H1 (cell line): ENCODE data around the gene LMNB1. TPM values are rescaled to one million over a fixed set of nuclear protein-coding genes. Genes with fewer than 3 reads are reported as not detected.

Experiments
- CTCF ChIA-PET: fragments of 300-600 bp; sonication (Branson Sonifier 250); formaldehyde crosslinking; loops from one replicate; lab custom pipeline; 2021; ENCODE audit not compliant: partially characterized antibody; lab: Charles Lee
- POLR2A ChIA-PET: fragments of 300-600 bp; sonication (Branson Sonifier 250); formaldehyde crosslinking; loops from one replicate; lab custom pipeline; 2021; ENCODE audit warnings: inconsistent platforms; ENCODE audit not compliant: partially characterized antibody; lab: Charles Lee
- DNase-seq, 2 experiments: peaks; one replicate each; pipeline versions ENCODE4 v3.0.0 to v3.0.0-alpha.2; 2010 to 2022; ENCODE audit warnings: low spot score in 2 of 2, low read depth in 1 of 2, mixed read lengths in 1 of 2
- FAIRE-seq: peaks from 2 replicates; lab custom pipeline; 2011; peaks lifted over from hg19 to GRCh38; lab: Jason Lieb, UNC
- H2AFZ ChIP-seq: 2 replicates; pipeline ENCODE4 v1.8.1; 2012; ENCODE audit warnings: low read length, inconsistent platforms
- H2AK5ac ChIP-seq: 2 replicates; pipeline ENCODE4 v1.6.1; 2013; ENCODE audit warnings: low read depth, low read length
- H2BK120ac ChIP-seq: replicated peaks from 2 replicates; pipeline ENCODE3; 2013; ENCODE audit warnings: low read depth, low read length, inconsistent platforms
- H2BK12ac ChIP-seq: 2 replicates; pipeline ENCODE4 v1.6.1; 2013; ENCODE audit warnings: low read depth, low read length
- H2BK15ac ChIP-seq: 2 replicates; pipeline ENCODE4 v1.6.1; 2013; ENCODE audit warnings: low read length
- H2BK20ac ChIP-seq: 2 replicates; pipeline ENCODE4 v1.6.1; 2013; ENCODE audit warnings: low read length
- H2BK5ac ChIP-seq: 2 replicates; pipeline ENCODE4 v1.6.1; 2013; ENCODE audit warnings: low read depth, low read length
- H3K14ac ChIP-seq: 2 replicates; pipeline ENCODE4 v1.6.1; 2013; ENCODE audit warnings: inconsistent platforms; ENCODE audit not compliant: insufficient read length
- H3K18ac ChIP-seq: 2 replicates; pipeline ENCODE4 v1.6.1; 2013; ENCODE audit warnings: low read length; ENCODE audit errors: extremely low read depth
- H3K23ac ChIP-seq: 2 replicates; pipeline ENCODE4 v1.6.1; 2013; ENCODE audit warnings: inconsistent platforms; ENCODE audit not compliant: insufficient read length
- H3K23me2 ChIP-seq: 2 replicates; pipeline ENCODE4 v1.6.1; 2013; ENCODE audit warnings: low read depth, low read length
- H3K27ac ChIP-seq: 2 replicates; pipeline ENCODE4 v1.6.1; 2011; ENCODE audit warnings: low read depth, low read length, inconsistent platforms
- H3K27me3 ChIP-seq, 4 experiments: replicated peaks in 1 of 4; 1 replicate in 1 of 4; 2 replicates in 3 of 4; pipeline versions ENCODE4 v1.6.1 to v1.8.1; 2011 to 2013; ENCODE audit warnings: low read length in 3 of 4, mild to moderate bottlenecking in 3 of 4, inconsistent platforms in 2 of 4, mixed read lengths in 2 of 4, moderate library complexity in 1 of 4; ENCODE audit not compliant: control insufficient read depth in 3 of 4, insufficient read depth in 3 of 4; ENCODE audit errors: extremely low read depth in 1 of 4
- H3K36me3 ChIP-seq, 4 experiments: 2 replicates each; pipeline versions ENCODE4 v1.6.1 to v1.8.1; 2011 to 2013; ENCODE audit warnings: mild to moderate bottlenecking in 4 of 4, low read length in 3 of 4, moderate library complexity in 2 of 4, control low read depth in 1 of 4, inconsistent platforms in 1 of 4; ENCODE audit not compliant: insufficient read depth in 4 of 4, control insufficient read depth in 2 of 4
- H3K4ac ChIP-seq: replicated peaks from 2 replicates; pipeline ENCODE3; 2013; ENCODE audit warnings: low read length, low read depth, mixed read lengths, inconsistent platforms; ENCODE audit not compliant: insufficient read length
- H3K4me1 ChIP-seq, 4 experiments: replicated peaks in 1 of 4; 1 replicate in 1 of 4; 2 replicates in 3 of 4; pipeline versions ENCODE4 v1.6.1 to v1.8.1; 2011 to 2013; ENCODE audit warnings: low read length in 3 of 4, inconsistent platforms in 2 of 4, mixed read lengths in 1 of 4; ENCODE audit not compliant: insufficient read depth in 4 of 4, control insufficient read depth in 3 of 4
- H3K4me2 ChIP-seq, 2 experiments: 2 replicates each; pipeline versions ENCODE4 v1.6.1 to v1.8.1; 2011 to 2013; ENCODE audit warnings: low read depth in 2 of 2, low read length in 2 of 2, control low read depth in 1 of 2, inconsistent platforms in 1 of 2, mild to moderate bottlenecking in 1 of 2; ENCODE audit not compliant: insufficient read depth in 1 of 2
- H3K4me3 ChIP-seq, 4 experiments: fragments of 200-600, 300-600 bp in 1 of 4; sonication (generic), shearing (Covaris generic), sonication (Bioruptor Twin) in 1 of 4; 2 replicates each; pipeline versions ENCODE4 v1.5.1 to v1.8.1; 2011 to 2016; ENCODE audit warnings: low read length in 4 of 4, low read depth in 3 of 4, control low read depth in 2 of 4, inconsistent platforms in 2 of 4, mild to moderate bottlenecking in 2 of 4, mixed read lengths in 1 of 4, moderate library complexity in 1 of 4; ENCODE audit not compliant: insufficient read depth in 2 of 4; ENCODE audit errors: extremely low read depth in 1 of 4
- H3K56ac ChIP-seq: replicated peaks from 2 replicates; pipeline ENCODE3; 2013; ENCODE audit warnings: low read depth, mild to moderate bottlenecking, mixed read lengths, low read length, inconsistent platforms; ENCODE audit not compliant: insufficient read length
- H3K79me1 ChIP-seq: 2 replicates; pipeline ENCODE4 v1.6.1; 2013; ENCODE audit warnings: low read depth, low read length, control low read depth
- H3K79me2 ChIP-seq, 2 experiments: 2 replicates each; pipeline versions ENCODE4 v1.6.1 to v1.8.1; 2012 to 2013; ENCODE audit warnings: low read length in 2 of 2, mild to moderate bottlenecking in 2 of 2, inconsistent platforms in 1 of 2; ENCODE audit not compliant: insufficient read depth in 2 of 2, control insufficient read depth in 1 of 2
- H3K9ac ChIP-seq, 4 experiments: replicated peaks in 1 of 4; 1 replicate in 1 of 4; 2 replicates in 3 of 4; pipeline versions ENCODE4 v1.6.1 to v1.8.1; 2011 to 2013; ENCODE audit warnings: low read depth in 3 of 4, low read length in 3 of 4, control low read depth in 2 of 4, mild to moderate bottlenecking in 2 of 4, moderate library complexity in 2 of 4, inconsistent platforms in 1 of 4; ENCODE audit errors: extremely low read depth in 1 of 4
- H3K9me3 ChIP-seq, 2 experiments: 2 replicates each; pipeline versions ENCODE4 v1.6.1 to v1.8.1; 2012 to 2013; ENCODE audit warnings: mild to moderate bottlenecking in 2 of 2, moderate library complexity in 2 of 2, control low read depth in 1 of 2, inconsistent platforms in 1 of 2, low read depth in 1 of 2, low read length in 1 of 2, mixed read lengths in 1 of 2; ENCODE audit not compliant: insufficient read depth in 2 of 2
- H4K20me1 ChIP-seq, 2 experiments: replicated peaks in 1 of 2; 2 replicates each; pipeline versions ENCODE3 to v1.8.1; 2011 to 2013; ENCODE audit warnings: inconsistent platforms in 2 of 2, low read length in 2 of 2, mild to moderate bottlenecking in 1 of 2; ENCODE audit not compliant: insufficient read depth in 2 of 2, control insufficient read depth in 1 of 2
- H4K5ac ChIP-seq: 2 replicates; pipeline ENCODE4 v1.6.1; 2013; ENCODE audit warnings: low read length, low read depth, mixed read lengths, inconsistent platforms; ENCODE audit not compliant: insufficient read length
- H4K8ac ChIP-seq: 2 replicates; pipeline ENCODE4 v1.8.0; 2013; ENCODE audit warnings: mild to moderate bottlenecking, moderate library complexity, low read length, inconsistent platforms; ENCODE audit not compliant: insufficient read depth; ENCODE audit errors: extremely low read depth
- H4K91ac ChIP-seq: replicated peaks from 2 replicates; pipeline ENCODE3; 2013; ENCODE audit warnings: low read length, mixed read lengths, inconsistent platforms; ENCODE audit not compliant: insufficient read length
- CTCF ChIP-seq, 3 experiments: IDR thresholded peaks; 1 replicate in 2 of 3; 2 replicates in 1 of 3; pipeline versions ENCODE4 v1.5.1 to v1.6.1; 2011; ENCODE audit warnings: low read length in 3 of 3, mild to moderate bottlenecking in 3 of 3, inconsistent platforms in 2 of 3, low read depth in 1 of 3, moderate library complexity in 1 of 3; ENCODE audit not compliant: insufficient read depth in 1 of 3; ENCODE audit errors: control extremely low read depth in 1 of 3
- EP300 ChIP-seq, 2 experiments: IDR thresholded peaks; 1 replicate in 1 of 2; 2 replicates in 1 of 2; pipeline ENCODE4 v1.6.1; 2011 to 2012; ENCODE audit warnings: low read depth in 2 of 2, low read length in 2 of 2, mild to moderate bottlenecking in 2 of 2, borderline replicate concordance in 1 of 2, inconsistent platforms in 1 of 2, moderate library complexity in 1 of 2
- FOSL1 ChIP-seq: IDR thresholded peaks from 2 replicates; pipeline ENCODE4 v1.6.1; 2011; ENCODE audit warnings: mild to moderate bottlenecking, low read depth, low read length, moderate library complexity; ENCODE audit not compliant: insufficient read depth
- NANOG ChIP-seq: IDR thresholded peaks from 2 replicates; pipeline ENCODE4 v1.6.1; 2011; ENCODE audit warnings: low read length, low read depth, mild to moderate bottlenecking, inconsistent platforms; ENCODE audit not compliant: insufficient read depth, poor library complexity, severe bottlenecking
- RAD21 ChIP-seq, 2 experiments: IDR thresholded peaks in 1 of 2; conservative IDR thresholded peaks in 1 of 2; 2 replicates each; pipeline ENCODE4 v1.6.1; 2011; ENCODE audit warnings: low read depth in 2 of 2, low read length in 2 of 2, improper control_type of control experiment in 1 of 2, inconsistent platforms in 1 of 2, mild to moderate bottlenecking in 1 of 2, moderate library complexity in 1 of 2
- SIX5 ChIP-seq: IDR thresholded peaks from 2 replicates; pipeline ENCODE4 v1.6.1; 2011; ENCODE audit warnings: mild to moderate bottlenecking, low read depth, low read length
- TEAD4 ChIP-seq: IDR thresholded peaks from 2 replicates; pipeline ENCODE4 v1.6.1; 2012; ENCODE audit warnings: low read depth, low read length, inconsistent platforms, mixed read lengths
- USF2 ChIP-seq: IDR thresholded peaks from 2 replicates; pipeline ENCODE4 v1.6.1; 2011; ENCODE audit warnings: low read length, improper control_type of control experiment
- WGBS, 2 experiments: shearing (Covaris generic) in 1 of 2; methylation state at CpG; one replicate each; pipeline versions ENCODE4 v1.1.6 to v1.1.7; 2013 to 2015; ENCODE audit warnings: low lambda C conversion rate in 2 of 2, mixed read lengths in 2 of 2, inconsistent platforms in 1 of 2, low coverage in 1 of 2, missing lambda C conversion rate in 1 of 2; ENCODE audit not compliant: insufficient replicate concordance in 2 of 2, insufficient coverage in 1 of 2, insufficient read length in 1 of 2; ENCODE audit errors: extremely low coverage in 1 of 2, missing lambda C conversion rate in 1 of 2; 5-methylcytosine and 5-hydroxymethylcytosine counted together
- polyA plus RNA-seq, 7 experiments: library from polyadenylated mRNA; depleted of rRNA in 3 of 7; stranded (reverse) in 5 of 7; unstranded in 2 of 7; fragments of >200 nt in 5 of 7; fragments of 200-250 nt in 2 of 7; gene quantifications; 1 replicate in 5 of 7; 2 replicates in 1 of 7; 4 replicates in 1 of 7; pipeline versions ENCODE4 v1.2.1 to v1.2.3, GENCODE V29; 2011 to 2013; ENCODE audit warnings: missing spikeins in 2 of 7, mixed read lengths in 2 of 7
- total RNA-seq: library from RNA; stranded (reverse); fragmentation: NEBNext Ultra II Directional; extraction: Animal tissue kit (Norgen Biotek cat#: 25700); gene quantifications from 2 replicates; pipeline ENCODE4 v1.2.1, GENCODE V29; 2021

LMNB1 gene
- total and polyA plus RNA-seq, 2 of the 8 experiments (the other 6 are each of a cell fraction or from before 2014, with no cell fraction given), result 73.5 to 225 TPM

DNA sequence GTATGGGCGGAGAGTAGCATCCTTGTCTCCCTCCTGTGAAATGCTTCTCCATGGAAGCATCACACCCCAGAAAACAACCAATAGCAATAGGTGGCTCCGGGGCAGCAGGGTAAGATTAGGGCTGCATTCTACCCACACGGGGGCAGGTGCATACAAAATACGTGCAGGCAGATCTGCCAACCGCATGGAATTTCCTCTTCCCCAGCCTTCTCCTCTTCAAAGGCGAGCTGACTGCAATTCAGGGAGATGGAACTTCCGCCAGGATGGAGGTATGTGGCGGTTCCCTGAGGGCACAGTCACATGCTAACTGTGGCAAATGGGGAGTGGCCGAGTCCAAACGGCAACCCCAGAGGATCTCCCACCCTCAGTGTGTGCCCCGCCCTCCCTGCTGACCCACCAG is 81.5 kb downstream of the LMNB1 start:
- no peak overlapping the region for H2AFZ ChIP-seq
- no peak overlapping the region for H3K9ac ChIP-seq
- H4K8ac ChIP-seq, result no peak overlapping the region; the same call in 1 of the 2 replicates
- no peak overlapping the region for H3K4me3 ChIP-seq
- H3K23ac ChIP-seq, result no peak overlapping the region
- H2BK120ac ChIP-seq, result no peak overlapping the region
- H2BK20ac ChIP-seq, result no peak overlapping the region
- H3K79me1 ChIP-seq, result no peaks in the 10 kb centered on the region; the same call in 1 of the 2 replicates
- no peaks in the 10 kb centered on the region for H3K27me3 ChIP-seq
- H2BK12ac ChIP-seq, result no peak overlapping the region
- H3K27ac ChIP-seq, result no peak overlapping the region
- peak overlapping the region; percentile 44; the same call in 1 of the 2 replicates for H2BK5ac ChIP-seq
- no peaks in the 10 kb centered on the region for H3K23me2 ChIP-seq
- ChIA-PET CTCF (interaction anchor here (0.7 to 0.8 kb wide), 2 partner anchors 24 to 84 kb away, joined by 3 to 4 read pairs; no protein-coding TSS in a partner anchor), POLR2A (no interaction called here)
- H3K4ac ChIP-seq, result no peak overlapping the region
- H3K36me3 ChIP-seq, result peaks cover 0 to 10% (median 2%) of the 10 kb centered on the region in 4 experiments; a peak in 3 of 8 replicates
- 81% methylated on average over 11 of the region's 11 CpGs; no CpG with 5 or more reads in 1 of the 2 experiments for WGBS, 2 experiments
- peak; percentile 34 to 46 for DNase-seq
- H4K5ac ChIP-seq, result no peak overlapping the region
- H3K9me3 ChIP-seq, result peaks cover 0 to 4% of the 10 kb centered on the region in 2 experiments; a peak in 1 of 4 replicates
- no peak for FAIRE-seq
- H3K14ac ChIP-seq, result no peak overlapping the region
- no peak overlapping the region for H2AK5ac ChIP-seq
- no peak overlapping the region for H4K91ac ChIP-seq
- H3K4me2 ChIP-seq, result no peak overlapping the region
- peaks cover 0 to 3% (median 1%) of the 10 kb centered on the region in 4 experiments; a peak in 4 of 7 replicates for H3K4me1 ChIP-seq
- H3K79me2 ChIP-seq, result no peaks in the 10 kb centered on the region
- H3K56ac ChIP-seq, result no peak overlapping the region
- H2BK15ac ChIP-seq, result peak overlapping the region; percentile 55; the same call in 1 of the 2 replicates
- H4K20me1 ChIP-seq, result no peaks in the 10 kb centered on the region
- H3K18ac ChIP-seq, result no peak overlapping the region
- TF ChIP-seq CTCF (IDR thresholded peaks at IDR 0.05; ENCODE audit: control extremely low read depth in 1 of 3, insufficient read depth in 1 of 3, low read depth in 1 of 3, low read length in 3 of 3), result peak in 1 of 3 experiments; percentile 36; a peak in 1 of 4 replicates
- TF ChIP-seq NANOG, result no peak
- peak; percentile 90 for TF ChIP-seq TEAD4
- TF ChIP-seq RAD21 (IDR thresholded peaks at IDR 0.05 in 1 of 2, conservative IDR thresholded peaks at IDR 0.05 in 1 of 2; ENCODE audit: low read depth in 2 of 2, low read length in 2 of 2), result peak; percentile 40; a peak in 3 of 4 replicates
- no peak for TF ChIP-seq EP300 (IDR thresholded peaks at IDR 0.05; ENCODE audit: borderline replicate concordance in 1 of 2, low read depth in 2 of 2, low read length in 2 of 2)
- TF ChIP-seq USF2, result 0 out of 2 replicates have a peak, but pooled peaks have one; percentile 9
- TF ChIP-seq SIX5, result no peak
- no peak for TF ChIP-seq FOSL1
